GM19467 (cell line): ENCODE data around the gene RILP.

Source experiments
- ATAC-seq: cut with Tn5 transposase; IDR thresholded peaks from one replicate; pipeline ENCODE4 v1.9.1; 2021; ENCODE audit warnings: mild to moderate bottlenecking, moderate library complexity; ENCODE audit not compliant: unreplicated experiment

The RILP gene

DNA sequence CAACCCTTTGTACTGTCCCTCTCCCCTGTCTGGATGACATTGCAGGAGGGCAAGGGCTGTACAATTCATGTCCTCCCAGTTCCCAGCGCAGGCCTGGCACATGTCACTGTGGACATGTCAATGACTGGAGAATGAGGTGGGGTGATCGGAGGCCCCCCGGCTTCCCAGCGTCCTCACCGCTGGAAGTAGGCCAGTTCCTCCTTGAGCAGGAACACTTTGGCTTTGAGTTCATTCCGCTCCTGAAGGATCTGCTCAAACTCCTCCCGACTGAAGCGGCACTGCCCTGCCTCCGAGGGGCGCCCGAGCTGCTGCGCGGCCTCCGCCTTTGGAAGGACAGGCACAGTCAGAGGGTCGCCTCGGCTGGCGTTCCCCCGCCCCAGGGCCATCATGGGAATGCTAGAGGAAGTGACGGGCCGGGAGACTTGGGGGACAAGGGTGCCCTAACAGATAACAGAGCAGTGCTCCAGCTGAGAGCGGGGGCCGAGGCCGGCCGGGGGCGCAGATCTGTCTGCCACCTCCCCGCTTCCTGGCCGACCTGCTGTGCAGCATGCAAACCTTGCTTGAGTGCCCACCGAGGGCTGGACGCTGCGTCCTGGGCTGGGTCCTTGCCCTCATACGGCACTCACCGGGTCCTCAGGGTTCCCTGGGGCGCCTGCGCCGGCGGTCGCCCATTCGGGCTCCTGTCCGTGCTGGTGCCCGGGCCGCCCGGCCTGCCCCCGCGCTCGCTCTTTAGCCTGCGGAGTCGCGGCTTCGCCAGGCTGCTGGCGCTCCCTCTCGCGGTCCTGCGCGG is 1.3 kb downstream of the RILP start:
- ATAC-seq, result peak; percentile 2

DNA sequence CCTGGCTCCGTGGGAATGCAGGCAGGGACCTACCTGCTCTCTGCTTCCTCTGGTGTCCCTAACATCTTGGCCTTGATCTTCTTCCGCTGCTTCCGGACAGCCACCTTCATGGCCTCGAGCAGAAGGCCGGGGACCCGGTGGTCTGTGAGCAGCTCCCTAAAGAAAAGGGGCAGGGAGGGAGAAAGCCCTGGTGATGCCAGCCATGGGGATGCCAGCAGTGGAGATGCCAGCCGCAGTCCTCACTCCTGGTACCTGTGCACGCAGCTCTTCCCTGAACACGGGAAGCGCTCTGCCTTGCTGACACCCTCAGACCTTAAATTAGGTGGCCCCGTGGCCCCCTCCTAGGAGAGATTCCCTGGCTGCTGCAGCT is 1.9 kb downstream of the RILP start:
- no peak for ATAC-seq

DNA sequence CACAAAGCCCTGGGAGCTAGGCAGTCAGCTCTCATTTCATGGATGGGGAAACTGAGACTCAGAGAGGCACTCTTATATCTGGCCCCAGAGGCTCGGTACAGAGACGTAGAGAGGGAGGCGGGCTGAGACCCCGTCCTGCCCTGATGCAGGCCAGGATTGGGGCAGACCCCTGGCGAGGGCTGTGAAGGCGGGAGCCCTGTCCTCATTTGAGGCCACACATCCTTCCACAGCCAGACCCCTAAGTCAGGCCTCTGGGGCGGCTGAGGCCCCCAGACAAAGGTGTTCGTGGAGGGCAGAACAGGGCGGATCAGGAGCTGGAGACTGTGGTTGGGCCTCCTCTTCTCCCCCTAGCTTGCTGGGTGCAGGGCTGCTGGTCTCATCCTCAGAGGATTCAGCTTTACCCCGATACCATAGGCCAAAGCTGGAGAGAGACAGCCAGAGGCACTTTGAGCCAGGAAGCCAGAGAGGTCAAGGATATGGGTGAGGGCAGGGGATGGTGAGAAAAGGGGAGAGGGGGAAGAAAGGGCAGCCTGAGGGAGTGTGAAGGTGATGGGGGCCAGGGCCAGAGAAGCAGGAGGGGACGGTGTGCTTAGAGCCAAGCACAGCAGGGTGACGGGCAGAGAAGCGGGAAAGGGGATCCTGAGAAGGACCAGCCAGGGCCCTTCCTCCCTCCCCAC is 3.3 kb downstream of the RILP start:
- ATAC-seq, result no peak

DNA sequence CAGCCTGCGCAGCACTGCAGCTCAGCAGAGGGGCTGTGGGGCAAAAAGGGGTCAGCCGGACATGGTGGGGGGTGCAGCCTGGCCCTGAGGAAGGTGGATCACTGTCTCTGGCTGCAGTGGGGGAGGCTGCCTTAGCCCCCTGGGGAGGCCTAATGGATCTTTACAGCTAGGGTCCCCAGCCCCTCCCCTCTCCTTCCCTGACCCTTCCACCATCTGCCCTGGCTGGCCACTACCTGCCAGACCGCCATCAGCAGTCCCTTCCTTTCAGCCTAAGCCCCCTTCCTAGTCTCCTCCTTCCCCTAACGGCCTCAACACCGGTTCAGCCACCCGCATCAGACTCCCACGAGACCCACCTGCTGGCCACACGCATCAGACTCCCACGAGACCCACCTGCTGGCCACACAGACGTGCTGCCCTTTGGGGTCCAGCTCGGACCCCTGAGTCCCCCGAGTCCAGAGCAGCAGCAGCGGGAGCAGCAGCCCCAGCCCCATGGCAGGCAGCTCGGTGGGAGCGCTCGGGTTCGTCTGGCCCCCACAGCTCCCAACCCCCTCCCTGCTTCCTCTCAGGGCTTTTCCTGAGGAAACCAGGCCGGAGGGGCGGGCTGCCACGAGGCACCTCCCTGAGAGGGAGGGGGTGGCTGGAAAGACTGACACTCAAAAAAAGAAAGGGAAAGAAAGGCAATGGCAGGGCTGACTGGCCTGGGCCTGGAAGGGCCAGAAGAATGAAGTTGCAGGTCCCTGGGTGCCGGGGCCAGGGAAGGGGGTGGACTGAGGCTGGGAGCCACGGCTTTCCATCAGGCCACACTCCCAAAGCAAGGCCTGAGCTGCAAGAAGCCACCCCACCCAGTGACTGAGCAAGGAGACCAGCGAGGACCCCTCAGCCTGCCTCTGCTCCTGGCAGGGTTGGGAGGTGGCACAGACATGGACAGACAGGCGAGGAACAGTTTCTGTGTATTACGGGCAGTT is 4.2 kb downstream of the RILP start, which contains the start of gene SCARF1:
SCARF1 (minus strand) TSS at position 526 of the 965 bp plus-strand sequence; CDS start at position 491, 35 bp downstream.
- no peak for ATAC-seq

DNA sequence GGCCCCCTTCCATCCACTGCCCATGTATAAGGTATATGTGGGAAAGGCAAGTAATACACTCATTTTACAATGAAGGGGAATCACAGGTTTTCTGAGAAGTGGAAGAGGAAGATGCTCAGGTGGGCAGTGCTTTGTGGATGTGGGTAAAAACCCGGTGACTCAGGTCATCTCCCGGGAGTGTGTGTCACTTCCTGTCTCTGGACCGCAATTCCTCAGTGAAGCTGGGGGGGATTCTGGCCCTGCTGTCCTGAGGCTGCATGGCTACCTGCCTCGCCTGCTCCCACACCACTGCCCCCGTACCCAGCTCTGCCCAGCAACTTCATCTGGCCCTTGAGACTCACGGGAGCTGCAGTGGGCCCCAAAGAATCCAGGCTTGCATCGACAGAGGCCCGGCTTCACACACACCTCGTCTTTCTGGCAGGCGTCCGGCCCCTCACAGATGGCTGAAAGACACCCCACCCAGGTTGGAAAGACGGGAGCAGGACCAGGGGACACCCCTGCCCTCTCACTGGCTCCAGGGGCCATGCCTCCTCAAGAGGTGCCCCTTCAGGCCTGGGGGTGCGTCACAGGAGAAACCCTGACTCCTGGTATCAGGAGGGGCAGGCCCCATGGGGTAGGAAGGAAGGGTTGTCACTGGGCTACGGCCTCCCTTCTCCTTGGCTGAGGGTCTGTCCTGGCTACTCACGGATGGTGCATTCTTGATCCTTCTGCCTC is 5.0 kb downstream of the RILP start:
- ATAC-seq, result no peak

DNA sequence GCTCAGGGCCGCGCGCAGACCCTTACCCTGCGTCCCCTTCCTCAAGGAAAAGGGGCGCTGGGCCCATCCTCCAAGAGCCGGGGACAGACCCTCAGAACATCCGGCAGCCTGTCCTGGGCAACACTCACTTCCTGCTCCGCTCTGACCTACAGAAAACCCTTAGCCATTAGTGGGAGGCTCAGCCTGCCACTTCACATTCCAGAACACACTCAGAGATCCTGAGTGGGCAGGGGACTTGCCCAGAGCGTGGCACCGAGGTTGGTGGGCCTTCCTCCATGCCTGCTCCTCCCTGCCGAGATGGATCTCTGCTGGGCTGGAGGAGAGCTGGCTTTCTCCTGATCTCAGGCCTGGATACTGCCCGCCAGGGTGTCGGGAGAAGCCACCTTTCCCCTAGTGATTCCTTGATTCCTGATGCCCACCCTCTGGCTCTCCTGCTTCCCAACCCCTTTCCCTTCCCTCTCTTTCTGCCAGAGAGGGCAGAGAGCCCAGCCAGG is 5.6 kb downstream of the RILP start:
- ATAC-seq, result no peak

DNA sequence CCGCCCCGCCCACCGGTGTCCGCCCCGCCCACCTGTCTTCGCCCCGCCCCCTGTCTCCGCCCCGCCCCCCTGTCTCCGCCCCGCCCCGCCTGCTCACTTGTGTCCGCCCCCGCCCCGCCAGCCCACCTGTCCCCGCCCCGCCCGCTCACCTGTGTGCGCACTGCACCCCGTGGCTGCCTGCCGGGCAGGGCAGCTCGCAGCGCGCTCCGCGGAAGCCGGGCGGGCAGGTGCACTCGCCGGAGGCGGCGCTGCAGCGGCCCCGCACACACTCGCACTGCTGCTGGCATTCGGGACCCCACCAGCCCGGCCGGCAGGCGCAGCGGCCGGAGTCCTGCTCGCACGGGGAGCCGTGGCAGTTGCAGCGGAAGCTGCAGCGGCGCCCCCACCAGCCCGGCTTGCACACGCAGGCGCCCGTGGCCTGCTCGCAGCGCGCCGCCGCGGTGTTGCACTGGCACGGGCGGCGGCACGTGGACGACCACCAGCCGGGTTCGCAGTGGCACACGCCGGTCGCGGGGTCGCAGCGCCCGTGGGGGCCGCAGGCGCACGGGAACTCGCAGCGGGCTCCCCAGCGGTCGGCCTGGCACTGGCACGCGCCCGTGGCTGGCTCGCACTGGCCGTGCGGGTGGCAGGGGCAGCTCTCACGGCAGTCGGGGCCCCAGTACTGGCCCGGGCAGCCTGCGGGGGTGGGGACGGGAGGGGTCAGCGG is 6.2 kb downstream of the RILP start:
- ATAC-seq, result no peak

DNA sequence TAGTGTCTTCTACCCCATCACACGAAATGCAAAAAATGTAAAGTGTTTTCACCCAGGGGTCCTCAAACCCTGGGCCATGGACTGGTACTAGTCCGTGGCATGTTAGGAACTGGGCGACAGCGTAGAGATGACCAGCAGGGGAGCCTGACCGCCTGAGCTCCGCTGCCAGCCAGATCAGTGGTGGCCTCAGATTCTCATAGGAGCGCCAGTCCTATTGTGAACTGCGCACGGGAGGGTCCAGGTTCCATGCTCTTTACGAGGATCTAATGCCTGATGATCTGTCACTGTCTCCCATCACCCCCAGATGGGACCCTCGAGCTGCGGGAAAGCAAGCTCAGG is 8.6 kb downstream of the RILP start:
- no peak for ATAC-seq

DNA sequence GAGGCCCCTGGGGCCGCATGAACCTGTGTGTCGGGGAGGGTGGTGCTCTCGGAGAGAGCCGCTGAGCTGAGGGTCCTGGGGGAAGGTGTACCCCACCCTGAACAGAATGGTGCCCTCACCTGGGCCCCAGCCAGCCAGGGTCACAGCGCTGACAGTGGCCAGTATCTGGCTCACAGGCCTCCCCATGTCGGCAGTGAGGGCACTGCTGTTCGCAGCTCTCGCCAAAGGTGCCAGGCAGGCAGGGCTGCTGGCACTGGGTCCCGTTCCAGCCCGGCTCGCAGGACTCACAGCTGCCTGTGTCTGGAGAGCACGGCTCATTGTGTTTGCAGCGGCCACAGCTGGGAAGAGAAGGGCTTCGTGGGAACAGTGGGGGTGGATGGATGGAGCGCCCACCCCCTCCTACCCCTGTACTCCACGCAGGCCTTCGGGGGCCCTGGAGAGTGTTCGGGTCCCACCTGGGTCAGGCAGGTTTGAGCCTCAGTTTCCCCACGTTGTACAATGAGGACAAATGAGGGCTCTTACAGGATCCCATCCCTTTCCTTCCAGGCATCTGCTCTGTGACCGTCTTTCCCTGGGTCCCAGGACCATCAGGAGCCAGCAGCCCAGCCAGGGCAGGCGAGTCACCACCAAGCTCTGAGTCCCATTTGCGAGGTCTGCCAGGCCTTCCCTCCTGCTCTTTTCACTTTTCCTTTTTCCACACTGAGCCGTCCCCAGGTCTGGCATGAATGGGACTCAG is 9.2 kb downstream of the RILP start:
- ATAC-seq, result no peak

DNA sequence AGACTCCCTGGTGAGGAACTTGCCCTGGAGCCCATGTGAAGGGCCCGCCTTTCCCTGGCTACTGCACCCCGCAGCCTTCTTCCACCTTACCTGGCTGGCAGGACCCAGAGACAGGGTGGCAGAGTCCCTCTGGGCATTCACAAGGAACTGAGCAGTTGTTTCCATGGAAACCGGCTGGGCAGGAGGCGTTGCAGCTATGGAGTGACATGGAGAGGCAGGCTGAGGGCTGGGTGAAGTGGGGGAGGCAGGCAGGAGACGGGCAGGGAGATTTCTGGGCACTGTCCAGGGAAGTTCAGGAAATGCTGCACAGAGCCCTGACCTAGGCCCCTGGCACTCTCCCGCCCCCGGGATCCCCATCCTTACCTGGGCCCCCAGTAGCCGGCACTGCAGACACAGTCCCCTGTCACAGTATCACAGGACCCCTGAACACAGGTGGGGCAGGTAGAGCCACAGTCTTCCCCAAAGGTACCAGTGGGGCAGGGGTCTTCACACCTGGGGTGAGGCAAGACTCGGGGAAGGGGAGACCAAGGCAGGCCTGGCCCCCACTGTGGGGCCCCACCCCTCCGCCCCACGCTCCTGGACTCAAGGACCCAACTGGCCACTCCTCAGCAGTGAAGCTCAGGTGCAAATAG is 10.0 kb downstream of the RILP start:
- no peak for ATAC-seq

DNA sequence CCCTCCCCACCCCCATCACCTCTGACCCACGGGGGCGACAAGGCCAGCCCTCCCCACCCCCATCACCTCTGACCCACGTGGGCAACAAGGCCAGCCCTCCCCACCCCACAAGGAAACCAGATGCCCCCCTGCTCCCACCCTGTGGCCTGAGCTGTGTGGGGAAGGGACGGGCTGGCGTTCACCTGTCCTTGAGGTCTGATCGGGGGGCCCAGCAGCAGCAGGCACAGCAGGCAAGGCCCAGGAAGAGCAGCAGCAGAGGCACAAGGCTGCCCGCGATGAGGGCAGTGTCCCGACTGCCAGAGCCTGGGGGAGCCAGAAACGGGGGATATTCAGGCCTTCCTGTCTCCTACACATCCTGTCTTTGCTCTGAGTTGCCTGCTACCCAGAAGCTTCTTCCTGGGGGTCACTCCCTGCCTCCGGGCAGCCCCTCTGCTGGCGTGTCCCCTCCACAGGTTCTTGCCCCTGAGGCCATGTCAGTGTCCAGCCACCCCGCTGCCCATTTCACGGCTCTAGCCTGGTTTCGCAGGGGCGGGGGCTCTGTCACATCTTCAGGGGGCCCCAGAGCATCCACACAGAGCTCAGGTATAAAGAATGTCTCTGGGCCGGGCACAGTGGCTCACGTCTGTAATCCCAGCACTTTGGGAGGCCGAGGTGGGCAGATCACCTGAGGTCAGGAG is 10.9 kb downstream of the RILP start:
- ATAC-seq, result no peak

DNA sequence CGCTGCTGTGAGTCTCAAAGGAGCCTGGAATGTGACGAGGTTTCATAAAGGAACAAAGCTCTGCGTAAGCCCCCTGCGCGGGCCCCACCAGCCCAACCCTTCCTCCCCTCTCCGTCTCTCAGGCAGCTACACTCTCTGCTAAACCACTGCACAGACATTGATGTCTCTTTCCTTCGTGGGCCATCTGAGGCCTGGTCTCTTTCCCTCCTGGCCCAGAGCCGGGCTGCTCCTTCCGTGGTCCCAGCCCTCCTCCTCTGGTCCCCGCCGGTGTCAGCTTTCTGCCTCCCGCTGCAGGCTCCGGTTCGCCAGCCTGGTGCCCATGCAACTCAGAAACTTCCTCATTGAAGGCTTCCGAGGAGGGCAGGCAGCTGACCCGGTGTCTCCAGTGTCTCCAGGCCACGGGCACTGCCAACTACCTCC is 11.5 kb downstream of the RILP start:
- ATAC-seq, result no peak

DNA sequence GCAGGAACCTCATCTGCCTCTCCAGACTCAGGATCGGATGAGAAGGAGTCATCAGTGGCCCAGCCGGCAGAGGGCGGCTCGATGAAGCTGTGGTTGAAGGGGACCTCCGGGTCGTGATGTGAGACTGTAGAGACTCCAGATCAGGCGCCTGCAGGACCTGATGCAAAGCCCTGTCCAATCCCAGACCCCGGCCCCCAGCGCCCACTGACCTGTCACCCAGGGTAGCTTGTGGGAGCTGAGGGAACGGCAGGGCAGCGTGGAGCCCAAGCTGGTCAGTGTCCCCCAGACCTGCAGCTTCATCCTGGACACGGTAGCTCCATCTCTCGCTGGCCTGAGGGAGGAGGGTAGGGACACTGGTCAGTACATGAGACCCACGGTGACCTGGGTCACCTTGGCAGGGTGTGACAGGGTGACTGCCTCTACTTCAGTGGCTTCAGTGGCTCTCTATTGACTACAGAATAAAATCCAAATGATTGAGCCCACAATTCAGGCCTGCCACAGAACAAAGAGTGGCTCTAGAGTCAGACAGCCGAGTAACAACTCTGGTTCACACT is 12.9 kb downstream of the RILP start:
- no peak for ATAC-seq

DNA sequence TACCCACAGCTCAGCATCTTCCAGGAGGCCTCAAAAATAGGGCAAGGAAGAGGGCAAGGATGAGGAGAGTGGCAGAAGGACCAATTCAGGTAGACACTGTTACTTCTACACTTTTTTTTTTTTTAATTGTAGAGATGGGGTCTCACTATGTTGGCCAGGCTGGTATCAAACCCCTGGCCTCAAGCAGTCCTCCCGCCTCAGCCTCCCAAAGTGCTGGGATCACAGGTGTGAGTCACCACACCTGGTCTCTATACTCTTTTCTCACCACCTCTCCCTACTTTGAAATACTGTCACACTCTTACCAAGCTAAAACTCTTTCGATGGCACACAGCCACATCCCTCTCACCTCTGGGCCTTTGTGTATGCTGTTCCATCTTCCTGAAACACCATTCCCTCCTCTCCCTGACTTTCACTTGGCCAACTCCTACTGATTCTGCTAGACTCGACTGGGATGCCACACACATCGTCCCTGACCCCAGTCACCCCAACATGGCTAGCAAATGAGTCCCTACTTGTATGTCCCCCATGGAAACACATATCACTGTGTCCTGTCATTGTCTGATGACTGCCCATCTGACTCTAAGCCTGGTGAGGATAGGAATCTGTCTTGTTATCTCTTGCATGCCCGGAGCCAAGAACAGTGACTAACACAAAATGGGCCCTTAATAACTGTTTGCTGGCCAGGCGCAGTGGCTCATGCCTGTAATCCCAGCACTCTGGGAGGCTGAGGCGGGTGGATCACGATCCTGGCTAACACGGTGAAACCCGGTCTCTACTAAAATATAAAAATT is 13.8 kb downstream of the RILP start:
- no peak for ATAC-seq

DNA sequence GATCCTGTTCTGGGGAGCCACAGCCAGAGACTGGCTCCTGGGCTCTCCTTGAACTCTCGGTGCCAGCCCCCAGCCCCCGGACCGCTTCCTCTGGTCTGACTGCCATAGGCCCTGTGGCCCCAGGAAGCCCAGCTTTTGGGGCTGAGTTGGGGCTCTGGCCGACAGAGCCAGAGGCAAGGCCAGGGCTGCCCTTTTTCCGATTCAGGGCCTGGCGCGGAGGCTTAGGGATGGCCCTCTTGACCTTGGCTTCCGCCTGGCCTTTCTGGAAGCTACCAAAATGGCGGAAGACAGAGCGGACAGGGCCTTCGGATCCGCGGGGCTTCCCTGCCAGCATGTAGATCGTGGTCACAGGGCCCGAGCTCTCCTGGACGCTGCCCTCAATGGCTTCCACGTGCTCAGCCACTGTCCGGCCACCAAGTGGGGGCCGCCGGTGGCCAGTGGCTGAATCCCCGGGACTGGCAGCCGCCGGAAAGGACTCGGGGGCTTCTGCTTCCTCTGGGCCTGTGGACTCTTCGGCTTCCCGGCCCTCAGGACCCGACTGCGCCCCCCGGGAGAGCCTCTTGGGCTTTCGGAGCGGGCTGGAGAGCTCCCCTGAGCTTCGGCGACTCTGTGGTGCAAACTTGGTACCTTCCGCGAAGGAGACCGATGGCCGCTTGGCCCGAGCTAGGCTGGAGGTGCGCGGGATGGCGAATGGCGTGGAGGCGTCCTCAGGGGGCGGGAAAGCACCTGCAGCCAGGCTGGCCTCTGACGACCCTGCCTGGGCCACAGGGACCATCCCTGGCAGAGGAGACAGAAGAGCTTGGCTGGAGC is 14.6 kb downstream of the RILP start:
- no peak for ATAC-seq

DNA sequence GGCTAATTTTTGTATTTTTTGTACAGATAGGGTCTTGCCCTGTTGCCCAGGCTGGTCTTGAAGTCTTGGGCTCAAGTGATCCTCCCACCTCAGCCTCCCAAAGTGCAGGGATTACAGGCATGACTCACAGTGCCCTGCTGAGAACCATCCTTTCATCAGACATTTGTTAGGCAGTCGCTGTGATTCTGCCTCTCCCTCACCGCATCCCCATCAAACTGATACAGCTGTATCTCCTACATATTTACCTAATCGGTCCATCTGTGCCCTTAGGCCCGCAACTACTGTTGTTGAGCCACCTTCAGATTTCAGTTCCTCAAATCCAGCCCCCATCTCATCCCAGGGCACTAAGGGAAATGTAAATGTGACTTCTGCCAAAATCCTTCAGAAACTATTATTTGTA is 19.0 kb downstream of the RILP start:
- no peak for ATAC-seq
